H1 (cell line): Measurements from ENCODE around the gene RFX6.

Experiments used
- POLR2A ChIP-seq, 2 experiments: IDR thresholded peaks; 1 replicate in 1 of 2; 2 replicates in 1 of 2; pipeline ENCODE4 v1.6.1; 2011; ENCODE audit warnings: low read depth in 2 of 2, low read length in 2 of 2, mild to moderate bottlenecking in 2 of 2; ENCODE audit errors: control extremely low read depth in 1 of 2
- TAF1 ChIP-seq: IDR thresholded peaks from 2 replicates; pipeline ENCODE4 v1.6.1; 2011; ENCODE audit warnings: mild to moderate bottlenecking, low read depth, low read length

DNA sequence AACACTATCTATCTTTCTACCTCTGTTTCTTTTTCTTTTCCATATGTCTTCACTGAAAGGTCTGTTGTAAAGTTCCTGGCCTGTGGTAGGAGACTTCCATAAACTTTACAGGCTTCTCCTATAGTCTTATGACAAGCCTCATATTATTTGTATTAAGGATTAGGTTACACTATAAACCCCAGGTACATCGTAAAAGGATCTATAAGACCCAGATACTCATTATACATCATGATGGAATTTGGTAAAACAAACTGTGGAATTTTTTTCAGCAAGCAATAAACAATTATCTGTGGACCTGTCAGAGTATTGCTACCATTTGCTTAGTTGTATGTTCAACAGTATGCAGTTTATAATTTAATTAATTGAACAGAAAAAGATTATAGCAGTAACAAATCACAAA lies 55.5 kb downstream of the RFX6 start:
- TF ChIP-seq POLR2A (IDR thresholded peaks at IDR 0.05; ENCODE audit: control extremely low read depth in 1 of 2, low read depth in 2 of 2, low read length in 2 of 2) (no peak), TAF1 (no peak)
